WTC11 (cell line): ENCODE results near the gene POPDC3. TPM values are rescaled to one million over a fixed set of nuclear protein-coding genes. Genes with fewer than 3 reads are reported as not detected.
"Not testable (repeated sequence)": the region's sequence is repeated elsewhere in the genome, so short reads cannot be mapped to it uniquely, and the experiment has no call there.

Experiments used
- ATAC-seq: fragments of 200-7000 bp; cut with Tn5 transposase; 2 replicates; pipeline ENCODE4 v1.10.0; 2021; ENCODE audit warnings: mild to moderate bottlenecking, moderate library complexity
- CTCF ChIA-PET: fragments of 300-600 bp; sonication (Branson Sonifier 250); formaldehyde crosslinking; loops from one replicate; lab custom pipeline; 2021; ENCODE audit warnings: antibody characterized with exemption; lab: Charles Lee
- POLR2A ChIA-PET: fragments of 350-600 bp; sonication (Branson Sonifier 250); formaldehyde crosslinking; loops from one replicate; lab custom pipeline; 2021; ENCODE audit warnings: antibody characterized with exemption; lab: Charles Lee
- DNase-seq: peaks from one replicate; pipeline ENCODE4 v3.0.0; 2021; ENCODE audit warnings: low spot score
- H3K27ac Mint-ChIP-seq: 2 replicates; pipeline ENCODE4 v1.8.0; 2021; ENCODE audit warnings: mixed read lengths
- H3K27me3 Mint-ChIP-seq: 2 replicates; pipeline ENCODE4 v1.8.0; 2021; ENCODE audit warnings: low read depth, mild to moderate bottlenecking, moderate library complexity, mixed read lengths
- H3K36me3 Mint-ChIP-seq: 2 replicates; pipeline ENCODE4 v1.8.0; 2021; ENCODE audit warnings: mixed read lengths
- H3K4me1 Mint-ChIP-seq: 2 replicates; pipeline ENCODE4 v1.8.0; 2022; ENCODE audit warnings: mixed read lengths
- H3K4me3 Mint-ChIP-seq: 2 replicates; pipeline ENCODE4 v1.8.0; 2021; ENCODE audit warnings: mild to moderate bottlenecking, moderate library complexity, mixed read lengths
- H3K9me3 Mint-ChIP-seq: 2 replicates; pipeline ENCODE4 v1.8.0; 2021; ENCODE audit warnings: mixed read lengths
- HMGA2 ChIP-seq: fragments of 250-450 bp; sonication (Bioruptor Pico); IDR thresholded peaks from 2 replicates; pipeline ENCODE4 v1.4.0; 2021; ENCODE audit warnings: mild to moderate bottlenecking, moderate library complexity
- NFYB ChIP-seq: sonication (generic); formaldehyde crosslinking; conservative IDR thresholded peaks from 2 replicates; pipeline ENCODE4 v1.8.0; 2022; ENCODE audit warnings: low read depth, missing genetic modification reagents
- NR3C1 ChIP-seq: sonication (generic); formaldehyde crosslinking; conservative IDR thresholded peaks from 2 replicates; pipeline ENCODE4 v1.8.1; 2023; ENCODE audit warnings: low read depth, mild to moderate bottlenecking, missing genetic modification reagents
- RELA ChIP-seq: sonication (generic); formaldehyde crosslinking; IDR thresholded peaks from 2 replicates; pipeline ENCODE4 v1.8.1; 2022; ENCODE audit warnings: missing genetic modification reagents, mild to moderate bottlenecking, borderline replicate concordance
- SOX15 ChIP-seq: fragments of 250-450 bp; sonication (Bioruptor Pico); IDR thresholded peaks from 2 replicates; pipeline ENCODE4 v1.9.0; 2021; ENCODE audit warnings: mild to moderate bottlenecking
- SP1 ChIP-seq: sonication (generic); formaldehyde crosslinking; conservative IDR thresholded peaks from 2 replicates; pipeline ENCODE4 v1.8.1; 2022; ENCODE audit warnings: missing genetic modification reagents
- TCF7 ChIP-seq: sonication (generic); formaldehyde crosslinking; IDR thresholded peaks from 2 replicates; pipeline ENCODE4 v1.8.0; 2022; ENCODE audit warnings: mild to moderate bottlenecking, low read depth, missing genetic modification reagents, moderate library complexity
- USF1 ChIP-seq: sonication (generic); formaldehyde crosslinking; IDR thresholded peaks from 2 replicates; pipeline ENCODE4 v1.8.0; 2022; ENCODE audit warnings: mild to moderate bottlenecking, missing genetic modification reagents
- ZNF138 ChIP-seq: sonication (generic); formaldehyde crosslinking; conservative IDR thresholded peaks from 2 replicates; pipeline ENCODE4 v1.8.1; 2022; ENCODE audit warnings: mild to moderate bottlenecking, moderate library complexity, missing genetic modification reagents
- ZNF281 ChIP-seq: sonication (generic); formaldehyde crosslinking; IDR thresholded peaks from 2 replicates; pipeline ENCODE4 v1.8.0; 2023; ENCODE audit warnings: mild to moderate bottlenecking, missing genetic modification reagents
- total RNA-seq: library from RNA; stranded (reverse); gene quantifications from 3 replicates; pipeline ENCODE4 v1.2.3, GENCODE V29; 2021
- TF ChIP-seq, protein P1 (sequence below): fragments of 250-450 bp; sonication (Bioruptor Pico); IDR thresholded peaks from 2 replicates; pipeline ENCODE4 v2.1.2; 2022; ENCODE audit warnings: mild to moderate bottlenecking, moderate library complexity
- TF ChIP-seq, protein P2 (sequence below): sonication (generic); formaldehyde crosslinking; IDR thresholded peaks from 2 replicates; pipeline ENCODE4 v1.8.1; 2022; ENCODE audit warnings: low read depth, missing genetic modification reagents, borderline replicate concordance
- TF ChIP-seq, protein P3 (sequence below): sonication (generic); formaldehyde crosslinking; IDR thresholded peaks from 2 replicates; pipeline ENCODE4 v1.8.0; 2022; ENCODE audit warnings: mild to moderate bottlenecking, missing genetic modification reagents
- TF ChIP-seq, protein P4 (sequence below): fragments of 250-450 bp; sonication (Bioruptor Pico); IDR thresholded peaks from 2 replicates; pipeline ENCODE4 v1.8.0; 2021; ENCODE audit warnings: mild to moderate bottlenecking
- TF ChIP-seq, protein P5 (sequence below): sonication (generic); formaldehyde crosslinking; conservative IDR thresholded peaks from 2 replicates; pipeline ENCODE4 v1.8.1; 2023; ENCODE audit warnings: mild to moderate bottlenecking, low read depth, missing genetic modification reagents, moderate library complexity
- TF ChIP-seq, protein P6 (sequence below): sonication (generic); formaldehyde crosslinking; IDR thresholded peaks from 2 replicates; pipeline ENCODE4 v1.8.0; 2022; ENCODE audit warnings: mild to moderate bottlenecking, missing genetic modification reagents

Gene POPDC3
- total RNA-seq, 1 experiment from 2014 or later = 2.7 TPM

- TF ChIP-seq, protein P1, sequence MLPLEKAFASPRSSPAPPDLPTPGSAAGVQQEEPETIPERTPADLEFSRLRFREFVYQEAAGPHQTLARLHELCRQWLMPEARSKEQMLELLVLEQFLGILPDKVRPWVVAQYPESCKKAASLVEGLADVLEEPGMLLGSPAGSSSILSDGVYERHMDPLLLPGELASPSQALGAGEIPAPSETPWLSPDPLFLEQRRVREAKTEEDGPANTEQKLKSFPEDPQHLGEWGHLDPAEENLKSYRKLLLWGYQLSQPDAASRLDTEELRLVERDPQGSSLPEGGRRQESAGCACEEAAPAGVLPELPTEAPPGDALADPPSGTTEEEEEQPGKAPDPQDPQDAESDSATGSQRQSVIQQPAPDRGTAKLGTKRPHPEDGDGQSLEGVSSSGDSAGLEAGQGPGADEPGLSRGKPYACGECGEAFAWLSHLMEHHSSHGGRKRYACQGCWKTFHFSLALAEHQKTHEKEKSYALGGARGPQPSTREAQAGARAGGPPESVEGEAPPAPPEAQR (CRISPR knock-in tag) = no peak
- TF ChIP-seq RELA (CRISPR knock-in tag) = no peak
- TF ChIP-seq SP1 (CRISPR knock-in tag) = no peak
- TF ChIP-seq, protein P2, sequence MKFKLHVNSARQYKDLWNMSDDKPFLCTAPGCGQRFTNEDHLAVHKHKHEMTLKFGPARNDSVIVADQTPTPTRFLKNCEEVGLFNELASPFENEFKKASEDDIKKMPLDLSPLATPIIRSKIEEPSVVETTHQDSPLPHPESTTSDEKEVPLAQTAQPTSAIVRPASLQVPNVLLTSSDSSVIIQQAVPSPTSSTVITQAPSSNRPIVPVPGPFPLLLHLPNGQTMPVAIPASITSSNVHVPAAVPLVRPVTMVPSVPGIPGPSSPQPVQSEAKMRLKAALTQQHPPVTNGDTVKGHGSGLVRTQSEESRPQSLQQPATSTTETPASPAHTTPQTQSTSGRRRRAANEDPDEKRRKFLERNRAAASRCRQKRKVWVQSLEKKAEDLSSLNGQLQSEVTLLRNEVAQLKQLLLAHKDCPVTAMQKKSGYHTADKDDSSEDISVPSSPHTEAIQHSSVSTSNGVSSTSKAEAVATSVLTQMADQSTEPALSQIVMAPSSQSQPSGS (CRISPR knock-in tag) = no peak
- no peak for TF ChIP-seq NR3C1 (CRISPR knock-in tag)
- TF ChIP-seq HMGA2 (CRISPR knock-in tag) = no peak
- TF ChIP-seq, protein P3, sequence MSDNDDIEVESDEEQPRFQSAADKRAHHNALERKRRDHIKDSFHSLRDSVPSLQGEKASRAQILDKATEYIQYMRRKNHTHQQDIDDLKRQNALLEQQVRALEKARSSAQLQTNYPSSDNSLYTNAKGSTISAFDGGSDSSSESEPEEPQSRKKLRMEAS = no peak
- no peak for TF ChIP-seq USF1 (CRISPR knock-in tag)
- no peak for TF ChIP-seq NFYB (CRISPR knock-in tag)
- TF ChIP-seq, protein P4, sequence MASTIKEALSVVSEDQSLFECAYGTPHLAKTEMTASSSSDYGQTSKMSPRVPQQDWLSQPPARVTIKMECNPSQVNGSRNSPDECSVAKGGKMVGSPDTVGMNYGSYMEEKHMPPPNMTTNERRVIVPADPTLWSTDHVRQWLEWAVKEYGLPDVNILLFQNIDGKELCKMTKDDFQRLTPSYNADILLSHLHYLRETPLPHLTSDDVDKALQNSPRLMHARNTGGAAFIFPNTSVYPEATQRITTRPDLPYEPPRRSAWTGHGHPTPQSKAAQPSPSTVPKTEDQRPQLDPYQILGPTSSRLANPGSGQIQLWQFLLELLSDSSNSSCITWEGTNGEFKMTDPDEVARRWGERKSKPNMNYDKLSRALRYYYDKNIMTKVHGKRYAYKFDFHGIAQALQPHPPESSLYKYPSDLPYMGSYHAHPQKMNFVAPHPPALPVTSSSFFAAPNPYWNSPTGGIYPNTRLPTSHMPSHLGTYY (CRISPR knock-in tag) = no peak
- TF ChIP-seq TCF7 = no peak
- TF ChIP-seq, protein P5, sequence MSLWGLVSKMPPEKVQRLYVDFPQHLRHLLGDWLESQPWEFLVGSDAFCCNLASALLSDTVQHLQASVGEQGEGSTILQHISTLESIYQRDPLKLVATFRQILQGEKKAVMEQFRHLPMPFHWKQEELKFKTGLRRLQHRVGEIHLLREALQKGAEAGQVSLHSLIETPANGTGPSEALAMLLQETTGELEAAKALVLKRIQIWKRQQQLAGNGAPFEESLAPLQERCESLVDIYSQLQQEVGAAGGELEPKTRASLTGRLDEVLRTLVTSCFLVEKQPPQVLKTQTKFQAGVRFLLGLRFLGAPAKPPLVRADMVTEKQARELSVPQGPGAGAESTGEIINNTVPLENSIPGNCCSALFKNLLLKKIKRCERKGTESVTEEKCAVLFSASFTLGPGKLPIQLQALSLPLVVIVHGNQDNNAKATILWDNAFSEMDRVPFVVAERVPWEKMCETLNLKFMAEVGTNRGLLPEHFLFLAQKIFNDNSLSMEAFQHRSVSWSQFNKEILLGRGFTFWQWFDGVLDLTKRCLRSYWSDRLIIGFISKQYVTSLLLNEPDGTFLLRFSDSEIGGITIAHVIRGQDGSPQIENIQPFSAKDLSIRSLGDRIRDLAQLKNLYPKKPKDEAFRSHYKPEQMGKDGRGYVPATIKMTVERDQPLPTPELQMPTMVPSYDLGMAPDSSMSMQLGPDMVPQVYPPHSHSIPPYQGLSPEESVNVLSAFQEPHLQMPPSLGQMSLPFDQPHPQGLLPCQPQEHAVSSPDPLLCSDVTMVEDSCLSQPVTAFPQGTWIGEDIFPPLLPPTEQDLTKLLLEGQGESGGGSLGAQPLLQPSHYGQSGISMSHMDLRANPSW = no peak
- TF ChIP-seq SOX15 (CRISPR knock-in tag) = no peak
These were observed 5.3 kb downstream of the POPDC3 start (continued) for GRCh38 chr6:105174512-105174911.

DNA sequence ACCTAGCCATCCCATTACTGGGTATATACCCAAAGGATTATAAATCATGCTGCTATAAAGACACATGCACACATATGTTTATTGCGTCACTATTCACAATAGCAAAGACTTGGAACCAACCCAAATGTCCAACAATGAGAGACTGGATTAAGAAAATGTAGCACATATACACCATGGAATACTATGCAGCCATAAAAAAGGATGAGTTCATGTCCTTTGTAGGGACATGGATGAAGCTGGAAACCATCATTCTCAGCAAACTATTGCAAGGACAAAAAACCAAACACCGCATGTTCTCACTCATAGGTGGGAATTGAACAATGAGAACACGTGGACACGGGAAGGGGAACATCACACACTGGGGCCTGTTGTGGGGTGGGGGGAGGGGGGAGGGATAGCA is 7.3 kb downstream of the POPDC3 start:
- H3K4me1 Mint-ChIP-seq, POLR2A ChIA-PET, H3K27me3 Mint-ChIP-seq, H3K9me3 Mint-ChIP-seq, DNase-seq, ATAC-seq, CTCF ChIA-PET, H3K27ac Mint-ChIP-seq, H3K4me3 Mint-ChIP-seq, H3K36me3 Mint-ChIP-seq: not testable (repeated sequence)

DNA sequence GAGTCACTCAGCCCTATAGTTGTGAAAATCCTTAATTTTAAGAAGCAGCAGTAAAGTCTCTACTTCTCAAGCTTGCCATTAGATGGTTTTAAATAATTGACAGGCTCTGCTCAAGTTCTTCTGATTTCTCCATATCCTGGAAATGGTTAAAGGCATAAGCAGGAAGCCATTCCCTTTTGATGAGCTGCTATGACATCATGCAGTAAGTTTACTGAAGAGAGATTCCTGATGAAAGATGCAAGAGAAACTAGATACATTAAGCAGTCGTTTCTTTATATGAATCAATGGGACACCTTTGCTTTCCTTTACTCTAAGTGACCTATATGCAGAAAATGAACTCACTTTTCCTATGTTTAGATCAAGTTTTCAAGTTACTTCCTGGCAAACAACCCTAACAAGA is 9.8 kb downstream of the POPDC3 start:
- TF ChIP-seq USF1 (CRISPR knock-in tag) (no peak), ZNF281 (CRISPR knock-in tag) (no peak), ZNF138 (CRISPR knock-in tag) (no peak)
- TF ChIP-seq, protein P6, sequence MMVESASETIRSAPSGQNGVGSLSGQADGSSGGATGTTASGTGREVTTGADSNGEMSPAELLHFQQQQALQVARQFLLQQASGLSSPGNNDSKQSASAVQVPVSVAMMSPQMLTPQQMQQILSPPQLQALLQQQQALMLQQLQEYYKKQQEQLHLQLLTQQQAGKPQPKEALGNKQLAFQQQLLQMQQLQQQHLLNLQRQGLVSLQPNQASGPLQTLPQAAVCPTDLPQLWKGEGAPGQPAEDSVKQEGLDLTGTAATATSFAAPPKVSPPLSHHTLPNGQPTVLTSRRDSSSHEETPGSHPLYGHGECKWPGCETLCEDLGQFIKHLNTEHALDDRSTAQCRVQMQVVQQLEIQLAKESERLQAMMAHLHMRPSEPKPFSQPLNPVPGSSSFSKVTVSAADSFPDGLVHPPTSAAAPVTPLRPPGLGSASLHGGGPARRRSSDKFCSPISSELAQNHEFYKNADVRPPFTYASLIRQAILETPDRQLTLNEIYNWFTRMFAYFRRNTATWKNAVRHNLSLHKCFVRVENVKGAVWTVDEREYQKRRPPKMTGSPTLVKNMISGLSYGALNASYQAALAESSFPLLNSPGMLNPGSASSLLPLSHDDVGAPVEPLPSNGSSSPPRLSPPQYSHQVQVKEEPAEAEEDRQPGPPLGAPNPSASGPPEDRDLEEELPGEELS (CRISPR knock-in tag) = no peak
- Mint-ChIP-seq H3K4me3 (no peak overlapping the region), H3K27ac (no peak overlapping the region), H3K4me1 (peaks cover 2% of the 10 kb centered on the region; the same call in 1 of the 2 replicates), H3K27me3 (no peaks in the 10 kb centered on the region), H3K9me3 (no peaks in the 10 kb centered on the region), H3K36me3 (no peaks in the 10 kb centered on the region)
- DNase-seq (no peak), ATAC-seq (no peak)
- POLR2A ChIA-PET = no interaction called here
- CTCF ChIA-PET = no interaction called here
